BLaER1 (cell line): ENCODE measurements around the gene RAD17.

Source experiments
- H3K27ac ChIP-seq: shearing (Covaris generic); formaldehyde crosslinking; 2 replicates; pipeline ENCODE4 v1.8.1; 2022
- H3K27me3 ChIP-seq: shearing (Covaris generic); formaldehyde crosslinking; 2 replicates; pipeline ENCODE4 v1.8.1; 2022
- H3K36me3 ChIP-seq: shearing (Covaris generic); formaldehyde crosslinking; 2 replicates; pipeline ENCODE4 v1.8.1; 2022
- H3K4me1 ChIP-seq: shearing (Covaris generic); formaldehyde crosslinking; 2 replicates; pipeline ENCODE4 v1.8.1; 2022
- H3K4me2 ChIP-seq: shearing (Covaris generic); formaldehyde crosslinking; 2 replicates; pipeline ENCODE4 v1.8.1; 2022
- H3K4me3 ChIP-seq: shearing (Covaris generic); formaldehyde crosslinking; 2 replicates; pipeline ENCODE4 v1.8.1; 2022
- H3K9ac ChIP-seq: shearing (Covaris generic); formaldehyde crosslinking; 2 replicates; pipeline ENCODE4 v1.8.1; 2022
- H3K9me3 ChIP-seq: shearing (Covaris generic); formaldehyde crosslinking; 2 replicates; pipeline ENCODE4 v1.8.1; 2022
- H4K20me1 ChIP-seq: shearing (Covaris generic); formaldehyde crosslinking; 2 replicates; pipeline ENCODE4 v1.8.1; 2022
- Cebpa-rat ChIP-seq: shearing (Covaris generic); IDR thresholded peaks from 2 replicates; pipeline ENCODE4 v1.8.1; 2022

RAD17 gene

DNA sequence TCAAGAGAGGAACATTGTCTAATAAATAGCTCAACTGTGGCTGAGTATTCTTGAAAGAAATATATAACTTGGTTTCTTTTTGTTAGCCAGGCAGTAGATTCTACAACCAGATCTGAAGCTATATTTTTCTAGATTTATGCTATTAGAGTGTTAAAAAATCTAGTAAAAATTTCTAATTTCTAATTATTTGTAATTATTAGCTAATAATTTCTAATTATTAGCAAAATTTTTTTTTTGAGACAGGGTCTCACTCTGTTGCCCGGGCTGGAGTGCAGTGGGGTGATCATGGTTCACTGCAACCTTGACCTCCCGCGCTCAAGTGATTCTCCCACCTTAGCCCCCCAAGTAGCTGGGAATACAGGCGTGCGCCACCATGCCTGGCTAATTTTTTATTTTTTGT lies 2.8 kb downstream of the RAD17 start:
- H3K27me3 ChIP-seq, result no peaks in the 10 kb centered on the region
- H3K9ac ChIP-seq, result no peak overlapping the region
- no peak overlapping the region for H3K27ac ChIP-seq
- H3K4me3 ChIP-seq, result no peak overlapping the region
- no peak for TF ChIP-seq Cebpa-rat
- H4K20me1 ChIP-seq, result peaks cover 7% of the 10 kb centered on the region
- H3K9me3 ChIP-seq, result no peaks in the 10 kb centered on the region
- H3K4me1 ChIP-seq, result peaks cover 34% of the 10 kb centered on the region
- H3K4me2 ChIP-seq, result no peak overlapping the region
- H3K36me3 ChIP-seq, result peaks cover 33% of the 10 kb centered on the region

DNA sequence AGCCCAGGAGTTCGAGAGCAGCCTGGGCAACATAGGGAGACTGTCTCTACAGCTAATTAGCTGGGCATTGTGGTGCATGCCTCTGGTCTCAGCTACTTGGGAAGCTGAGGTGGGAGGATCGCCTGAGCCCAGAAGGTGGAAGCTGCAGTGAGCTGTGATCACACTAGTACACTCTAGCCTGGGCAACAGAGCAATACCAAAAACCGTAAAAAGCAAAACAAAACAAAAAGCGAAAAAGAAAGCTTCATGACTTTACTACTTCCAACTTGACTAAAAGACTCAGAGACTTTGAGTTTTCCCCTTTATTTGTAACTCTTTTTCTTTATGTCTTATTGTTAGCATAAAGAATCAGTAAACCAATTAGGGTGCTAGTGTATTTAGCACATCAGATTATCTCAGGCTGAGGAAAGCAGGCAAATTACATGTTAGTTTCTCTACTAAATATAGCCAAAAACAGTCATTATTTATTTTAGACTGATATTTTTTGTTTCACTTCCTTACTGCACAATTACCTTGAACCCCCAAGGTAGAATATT lies 5.4 kb downstream of the RAD17 start:
- peaks cover 25% of the 10 kb centered on the region for H3K4me1 ChIP-seq
- no peak overlapping the region for H3K4me3 ChIP-seq
- no peak for TF ChIP-seq Cebpa-rat
- no peak overlapping the region for H3K4me2 ChIP-seq
- H3K9me3 ChIP-seq, result no peaks in the 10 kb centered on the region
- no peak overlapping the region for H3K9ac ChIP-seq
- no peak overlapping the region for H3K27ac ChIP-seq
- no peaks in the 10 kb centered on the region for H3K27me3 ChIP-seq
- peaks cover 49% of the 10 kb centered on the region for H3K36me3 ChIP-seq
- no peaks in the 10 kb centered on the region for H4K20me1 ChIP-seq

DNA sequence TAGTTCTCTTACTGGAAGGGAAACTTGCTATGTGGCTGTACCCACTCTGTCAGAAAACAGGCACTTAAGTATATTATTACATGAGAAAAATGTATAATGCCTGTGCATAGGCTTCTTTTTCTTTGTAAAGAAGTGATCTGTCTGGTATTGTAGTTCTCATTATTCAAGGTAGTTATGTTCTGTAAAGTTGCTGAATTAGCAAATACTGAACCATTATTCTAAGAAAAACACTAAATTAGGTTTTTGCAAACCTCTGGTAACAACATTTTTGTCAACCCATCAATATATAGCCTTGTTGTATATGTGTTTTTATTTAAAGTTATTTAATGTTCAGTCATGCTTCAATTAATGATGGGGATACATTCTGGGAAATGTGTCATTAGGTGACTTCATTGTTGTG lies 8.8 kb downstream of the RAD17 start:
- H3K27ac ChIP-seq, result no peak overlapping the region
- no peak for TF ChIP-seq Cebpa-rat
- no peaks in the 10 kb centered on the region for H3K27me3 ChIP-seq
- H3K9ac ChIP-seq, result no peak overlapping the region
- no peak overlapping the region for H3K4me2 ChIP-seq
- no peak overlapping the region for H3K4me3 ChIP-seq
- H3K9me3 ChIP-seq, result no peaks in the 10 kb centered on the region
- no peaks in the 10 kb centered on the region for H3K4me1 ChIP-seq
- peaks cover 81% of the 10 kb centered on the region for H3K36me3 ChIP-seq
- H4K20me1 ChIP-seq, result no peaks in the 10 kb centered on the region

GRCh38 chr5:69404659-69405330 lies 35.2 kb downstream of the RAD17 start:
- Histone ChIP-seq H3K4me1 (no peaks in the 10 kb centered on the region), H3K4me2 (no peak overlapping the region), H3K9ac (no peak overlapping the region), H3K36me3 (peaks cover 95% of the 10 kb centered on the region), H3K4me3 (no peak overlapping the region), H3K27me3 (no peaks in the 10 kb centered on the region), H4K20me1 (no peaks in the 10 kb centered on the region), H3K9me3 (peaks cover 7% of the 10 kb centered on the region), H3K27ac (no peak overlapping the region)
- no peak for TF ChIP-seq Cebpa-rat

DNA sequence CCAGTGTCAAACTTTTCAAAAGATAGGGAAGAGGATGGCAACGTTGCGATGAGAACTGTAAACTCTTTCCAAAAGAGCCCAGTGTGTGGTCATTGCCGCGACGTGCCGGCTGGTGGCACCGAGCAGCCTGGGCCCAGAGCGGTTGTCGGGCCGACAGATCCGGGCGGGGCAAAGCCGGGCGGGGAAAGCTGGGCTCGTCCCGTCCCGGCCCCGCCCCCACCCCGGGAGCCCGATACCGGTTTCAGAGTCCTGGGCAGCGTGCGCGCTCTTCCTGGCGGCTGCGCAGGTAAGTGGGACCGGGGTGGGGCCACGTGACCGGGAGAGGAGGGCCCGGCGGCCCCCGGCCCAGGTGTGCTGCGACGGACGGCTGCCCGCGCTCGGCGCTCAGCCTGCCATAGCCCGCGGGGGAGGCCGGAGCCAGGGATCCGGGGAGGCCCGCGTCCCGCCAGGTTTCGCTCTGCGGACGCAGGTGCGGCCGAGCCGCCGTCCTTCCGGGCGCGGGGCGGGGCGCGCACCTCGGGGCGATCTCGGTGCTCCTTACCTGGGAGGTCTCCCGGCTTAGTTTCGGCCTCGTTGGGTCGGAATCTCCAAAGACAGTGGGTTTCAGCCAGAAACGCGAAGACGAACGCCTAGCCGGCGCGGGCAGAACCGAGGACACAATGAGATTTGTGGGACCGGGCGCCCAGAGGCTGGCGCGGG lies 45.4 kb downstream of the RAD17 start, which contains the start of gene MARVELD2:
MARVELD2 (plus strand) TSS at position 232 of the 699 bp plus-strand sequence. CDS start 4,270 bp downstream, outside the sequence.
- Histone ChIP-seq H3K27me3 (no peaks in the 10 kb centered on the region), H3K4me2 (no peak within 1 kb of the TSS), H3K4me3 (no peak within 1 kb of the TSS), H4K20me1 (no peaks in the 10 kb centered on the region), H3K9me3 (peaks cover 5% of the 10 kb centered on the region; the same call in 1 of the 2 replicates), H3K27ac (no peak within 1 kb of the TSS), H3K4me1 (no peaks in the 10 kb centered on the region), H3K36me3 (peaks cover 69% of the 10 kb centered on the region), H3K9ac (no peak within 1 kb of the TSS)
- no peak for TF ChIP-seq Cebpa-rat

DNA sequence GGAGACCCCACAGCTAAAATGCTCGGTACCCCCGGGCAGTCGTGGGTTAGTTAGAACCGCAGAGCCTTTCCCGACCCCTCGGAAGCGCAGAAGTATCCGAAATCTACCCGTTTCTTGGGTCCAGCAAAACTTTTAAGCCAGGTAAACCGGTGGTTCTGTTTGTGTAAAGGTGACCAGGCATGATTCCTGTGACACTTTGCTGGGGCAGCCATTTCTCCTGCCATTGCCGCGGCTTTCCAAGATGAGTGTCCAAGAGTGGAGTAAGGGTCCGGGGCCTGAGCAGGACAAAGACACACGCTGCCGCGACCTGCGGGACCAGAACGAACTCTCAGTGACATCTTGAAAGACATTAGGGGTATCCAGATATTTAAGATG lies 46.0 kb downstream of the RAD17 start:
- H3K27me3 ChIP-seq, result no peaks in the 10 kb centered on the region
- no peak overlapping the region for H3K4me2 ChIP-seq
- H4K20me1 ChIP-seq, result no peaks in the 10 kb centered on the region
- no peaks in the 10 kb centered on the region for H3K4me1 ChIP-seq
- peaks cover 5% of the 10 kb centered on the region; the same call in 1 of the 2 replicates for H3K9me3 ChIP-seq
- no peak for TF ChIP-seq Cebpa-rat
- H3K36me3 ChIP-seq, result peaks cover 64% of the 10 kb centered on the region
- H3K4me3 ChIP-seq, result no peak overlapping the region
- H3K27ac ChIP-seq, result no peak overlapping the region
- H3K9ac ChIP-seq, result no peak overlapping the region

GRCh38 chr5:69416180-69416579 lies 46.6 kb downstream of the RAD17 start:
- H3K4me1 ChIP-seq, result no peaks in the 10 kb centered on the region
- no peak overlapping the region for H3K27ac ChIP-seq

GRCh38 chr5:69416699-69417098 lies 47.1 kb downstream of the RAD17 start:
- Histone ChIP-seq H4K20me1 (no peaks in the 10 kb centered on the region), H3K27me3 (no peaks in the 10 kb centered on the region), H3K4me2 (no peak overlapping the region), H3K4me3 (no peak overlapping the region), H3K4me1 (no peaks in the 10 kb centered on the region), H3K9me3 (peaks cover 5% of the 10 kb centered on the region; the same call in 1 of the 2 replicates), H3K9ac (no peak overlapping the region), H3K36me3 (peaks cover 54% of the 10 kb centered on the region), H3K27ac (no peak overlapping the region)
- TF ChIP-seq Cebpa-rat, result no peak

More at GRCh38 chr5:69416180-69416579, 46.6 kb downstream of the RAD17 start:
- no peaks in the 10 kb centered on the region for H4K20me1 ChIP-seq
- H3K27me3 ChIP-seq, result no peaks in the 10 kb centered on the region
- H3K9me3 ChIP-seq, result peaks cover 5% of the 10 kb centered on the region; the same call in 1 of the 2 replicates
- H3K4me3 ChIP-seq, result no peak overlapping the region
- TF ChIP-seq Cebpa-rat, result no peak
- peaks cover 59% of the 10 kb centered on the region for H3K36me3 ChIP-seq
- H3K4me2 ChIP-seq, result no peak overlapping the region
- H3K9ac ChIP-seq, result no peak overlapping the region

DNA sequence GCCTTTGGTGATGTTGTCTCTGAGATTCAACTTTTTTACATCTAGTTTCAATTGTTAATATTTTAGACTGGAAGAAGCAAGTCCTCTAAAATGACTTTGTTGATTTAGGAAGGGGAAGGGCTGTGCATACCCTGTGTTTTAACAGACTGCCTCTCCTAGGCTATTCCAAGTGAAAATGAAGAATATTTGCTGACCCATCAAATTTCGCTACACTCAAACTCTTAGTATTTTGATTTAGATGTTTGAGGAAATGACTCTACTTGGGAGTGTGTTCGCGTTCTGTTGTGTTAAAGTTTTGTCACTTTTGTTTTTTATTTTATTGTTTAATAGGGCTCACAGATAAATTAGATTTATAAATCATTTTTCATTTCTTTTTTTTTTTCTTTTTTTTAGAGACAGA lies 48.9 kb downstream of the RAD17 start:
- TF ChIP-seq Cebpa-rat, result no peak
- Histone ChIP-seq H3K4me1 (no peaks in the 10 kb centered on the region), H3K27me3 (no peaks in the 10 kb centered on the region), H3K36me3 (peaks cover 35% of the 10 kb centered on the region), H3K27ac (no peak overlapping the region), H3K9ac (no peak overlapping the region), H4K20me1 (no peaks in the 10 kb centered on the region), H3K4me3 (no peak overlapping the region), H3K9me3 (peaks cover 17% of the 10 kb centered on the region), H3K4me2 (no peak overlapping the region)
